Osteocyte (in vitro differentiated cells): Measurements from ENCODE around the gene MRNIP. TPM values are rescaled to one million over a fixed set of nuclear protein-coding genes. Genes with fewer than 3 reads are reported as not detected.

Source experiments
- DNase-seq: peaks from one replicate; pipeline ENCODE4 v3.0.0; 2021; ENCODE audit warnings: mixed read lengths; ENCODE audit not compliant: unreplicated experiment; ENCODE audit errors: extremely low spot score
- H3K27ac Mint-ChIP-seq: one replicate; pipeline ENCODE4 v1.8.0; 2021; ENCODE audit warnings: mild to moderate bottlenecking, mixed read lengths; ENCODE audit not compliant: unreplicated experiment
- H3K27me3 Mint-ChIP-seq: one replicate; pipeline ENCODE4 v1.8.0; 2021; ENCODE audit warnings: mixed read lengths; ENCODE audit not compliant: unreplicated experiment
- H3K36me3 Mint-ChIP-seq: one replicate; pipeline ENCODE4 v1.8.0; 2021; ENCODE audit warnings: mixed read lengths; ENCODE audit not compliant: unreplicated experiment
- H3K4me1 Mint-ChIP-seq: one replicate; pipeline ENCODE4 v1.8.0; 2021; ENCODE audit warnings: mixed read lengths; ENCODE audit not compliant: unreplicated experiment
- H3K4me3 Mint-ChIP-seq: one replicate; pipeline ENCODE4 v1.8.0; 2021; ENCODE audit warnings: mild to moderate bottlenecking, moderate library complexity, mixed read lengths; ENCODE audit not compliant: unreplicated experiment
- H3K9me3 Mint-ChIP-seq: one replicate; pipeline ENCODE4 v1.8.0; 2021; ENCODE audit warnings: mixed read lengths; ENCODE audit not compliant: unreplicated experiment
- CTCF ChIP-seq: fragments of 200-600 bp; sonication (generic); IDR thresholded peaks from 2 replicates; pipeline ENCODE4 v1.5.0; 2021; ENCODE audit warnings: antibody characterized with exemption, mild to moderate bottlenecking, moderate library complexity
- total RNA-seq: library from RNA; stranded (reverse); gene quantifications from 2 replicates; pipeline ENCODE4 v1.2.1, GENCODE V29; 2021

MRNIP gene
- total RNA-seq, 1 donor from 2014 or later = 25.8 TPM

GRCh38 chr5:179867476-179867875 is 8.9 kb upstream of the MRNIP start:
- peaks cover 3% of the 10 kb centered on the region for H3K4me1 Mint-ChIP-seq
- peaks cover 24% of the 10 kb centered on the region for H3K36me3 Mint-ChIP-seq
- no peaks in the 10 kb centered on the region for H3K9me3 Mint-ChIP-seq
- DNase-seq = no peak
- no peak for TF ChIP-seq CTCF
- no peaks in the 10 kb centered on the region for H3K27me3 Mint-ChIP-seq
- H3K4me3 Mint-ChIP-seq = no peak overlapping the region
- H3K27ac Mint-ChIP-seq = no peak overlapping the region

GRCh38 chr5:179867079-179867465 is 8.5 kb upstream of the MRNIP start:
- DNase-seq = no peak
- H3K27ac Mint-ChIP-seq = no peak overlapping the region
- no peaks in the 10 kb centered on the region for H3K27me3 Mint-ChIP-seq
- TF ChIP-seq CTCF = no peak
- H3K36me3 Mint-ChIP-seq = peaks cover 26% of the 10 kb centered on the region
- peaks cover 3% of the 10 kb centered on the region for H3K4me1 Mint-ChIP-seq
- H3K9me3 Mint-ChIP-seq = no peaks in the 10 kb centered on the region
- no peak overlapping the region for H3K4me3 Mint-ChIP-seq

GRCh38 chr5:179866241-179867078 is 7.8 kb upstream of the MRNIP start:
- Mint-ChIP-seq H3K4me1 (peaks cover 3% of the 10 kb centered on the region), H3K36me3 (peaks cover 26% of the 10 kb centered on the region), H3K27me3 (no peaks in the 10 kb centered on the region), H3K9me3 (no peaks in the 10 kb centered on the region), H3K4me3 (no peak overlapping the region), H3K27ac (no peak overlapping the region)
- DNase-seq = no peak
- peak; percentile 14 for TF ChIP-seq CTCF

GRCh38 chr5:179865491-179866240 is 7.0 kb upstream of the MRNIP start:
- no peak for TF ChIP-seq CTCF
- H3K36me3 Mint-ChIP-seq = peaks cover 21% of the 10 kb centered on the region
- H3K4me3 Mint-ChIP-seq = no peak overlapping the region
- no peak overlapping the region for H3K27ac Mint-ChIP-seq
- no peak for DNase-seq
- H3K27me3 Mint-ChIP-seq = no peaks in the 10 kb centered on the region
- H3K9me3 Mint-ChIP-seq = no peaks in the 10 kb centered on the region
- H3K4me1 Mint-ChIP-seq = peaks cover 1% of the 10 kb centered on the region

- Mint-ChIP-seq H3K9me3 (no peaks in the 10 kb centered on the region), H3K27me3 (no peaks in the 10 kb centered on the region), H3K4me3 (no peak overlapping the region), H3K4me1 (peaks cover 9% of the 10 kb centered on the region), H3K36me3 (peaks cover 20% of the 10 kb centered on the region), H3K27ac (no peak overlapping the region)
- no peak for TF ChIP-seq CTCF
- no peak for DNase-seq
Measured at GRCh38 chr5:179864686-179865085, 6.1 kb upstream of the MRNIP start.
